ENCODE results near the gene ZNF605.
"Not testable (repeated sequence)": the region's sequence is repeated elsewhere in the genome, so short reads cannot be mapped to it uniquely, and the experiment has no call there.

The ZNF605 gene

GRCh38 chr12:132956011-132956788 lies at the start of gene ZNF605:
ZNF605 (minus strand) TSS chr12:132956306; CDS start chr12:132945635, 10,671 bp downstream.
- Histone ChIP-seq H3K4me1 (ENCODE audit: control insufficient read depth, insufficient read depth, low read length) (no peaks in the 10 kb centered on the region), H3K27ac (ENCODE audit: low read depth, low read length) (no peak within 1 kb of the TSS), H3K9me3 (ENCODE audit: control insufficient read depth, insufficient read depth, low read depth, low read length) (peaks cover 58% of the 10 kb centered on the region), H3K27me3 (ENCODE audit: control insufficient read depth, insufficient read depth, low read length) (no peaks in the 10 kb centered on the region), H3K4me3 (ENCODE audit: low read depth, low read length) (peak within 1 kb of the TSS; percentile 59), H3K36me3 (ENCODE audit: control insufficient read depth, insufficient read depth, low read length) (no peaks in the 10 kb centered on the region), H3K9ac (ENCODE audit: low read length) (peak within 1 kb of the TSS; percentile 64)

GRCh38 chr12:132998741-132999140 lies 42.6 kb upstream of the ZNF605 start:
- H3K4me3 ChIP-seq (ENCODE audit: low read depth, low read length): no peak overlapping the region
- no peak overlapping the region for H3K9ac ChIP-seq (ENCODE audit: low read length)
- no peak overlapping the region for H3K27ac ChIP-seq (ENCODE audit: low read depth, low read length)
- no peaks in the 10 kb centered on the region for H3K27me3 ChIP-seq (ENCODE audit: control insufficient read depth, insufficient read depth, low read length)
- H3K9me3 ChIP-seq (ENCODE audit: control insufficient read depth, insufficient read depth, low read depth, low read length): peaks cover 91% of the 10 kb centered on the region
- H3K4me1 ChIP-seq (ENCODE audit: control insufficient read depth, insufficient read depth, low read length): no peaks in the 10 kb centered on the region
- H3K36me3 ChIP-seq (ENCODE audit: control insufficient read depth, insufficient read depth, low read length): peaks cover 4% of the 10 kb centered on the region; the same call in 1 of the 2 replicates

- peaks cover 9% of the 10 kb centered on the region for H3K36me3 ChIP-seq (ENCODE audit: control insufficient read depth, insufficient read depth, low read length)
- H3K9ac ChIP-seq (ENCODE audit: low read length): peak overlapping the region; percentile 85
- peak overlapping the region; percentile 7; the same call in 1 of the 2 replicates for H3K27ac ChIP-seq (ENCODE audit: low read depth, low read length)
- H3K27me3 ChIP-seq (ENCODE audit: control insufficient read depth, insufficient read depth, low read length): no peaks in the 10 kb centered on the region
- no peaks in the 10 kb centered on the region for H3K4me1 ChIP-seq (ENCODE audit: control insufficient read depth, insufficient read depth, low read length)
- peak overlapping the region; percentile 95 for H3K4me3 ChIP-seq (ENCODE audit: low read depth, low read length)
- H3K9me3 ChIP-seq (ENCODE audit: control insufficient read depth, insufficient read depth, low read depth, low read length): peaks cover 62% of the 10 kb centered on the region
Observed at GRCh38 chr12:132986885-132987225, 30.7 kb upstream of the ZNF605 start.

- Histone ChIP-seq H3K36me3 (ENCODE audit: control insufficient read depth, insufficient read depth, low read length) (peaks cover 9% of the 10 kb centered on the region), H3K4me1 (ENCODE audit: control insufficient read depth, insufficient read depth, low read length) (no peaks in the 10 kb centered on the region), H3K27ac (ENCODE audit: low read depth, low read length) (peak within 1 kb of the TSS; percentile 7; the same call in 1 of the 2 replicates), H3K27me3 (ENCODE audit: control insufficient read depth, insufficient read depth, low read length) (no peaks in the 10 kb centered on the region), H3K9me3 (ENCODE audit: control insufficient read depth, insufficient read depth, low read depth, low read length) (peaks cover 65% of the 10 kb centered on the region), H3K4me3 (ENCODE audit: low read depth, low read length) (peak within 1 kb of the TSS; percentile 95), H3K9ac (ENCODE audit: low read length) (peak within 1 kb of the TSS; percentile 85)
Observed at GRCh38 chr12:132986001-132986884, 30.1 kb upstream of the ZNF605 start, which contains the start of gene ZNF26. ZNF26 (plus strand) TSS chr12:132986367; CDS start chr12:132986841, 474 bp downstream.

GRCh38 chr12:132976870-132977269 lies 20.8 kb upstream of the ZNF605 start:
- H3K9ac ChIP-seq (ENCODE audit: low read length); H3K4me1 ChIP-seq (ENCODE audit: control insufficient read depth, insufficient read depth, low read length); H3K36me3 ChIP-seq (ENCODE audit: control insufficient read depth, insufficient read depth, low read length); H3K4me3 ChIP-seq (ENCODE audit: low read depth, low read length); H3K27ac ChIP-seq (ENCODE audit: low read depth, low read length); H3K27me3 ChIP-seq (ENCODE audit: control insufficient read depth, insufficient read depth, low read length): not testable (repeated sequence)
- H3K9me3 ChIP-seq (ENCODE audit: control insufficient read depth, insufficient read depth, low read depth, low read length): peaks cover 76% of the 10 kb centered on the region

GRCh38 chr12:132972374-132972773 lies 16.3 kb upstream of the ZNF605 start:
- no peak overlapping the region for H3K9ac ChIP-seq (ENCODE audit: low read length)
- peaks cover 72% of the 10 kb centered on the region for H3K9me3 ChIP-seq (ENCODE audit: control insufficient read depth, insufficient read depth, low read depth, low read length)
- no peaks in the 10 kb centered on the region for H3K36me3 ChIP-seq (ENCODE audit: control insufficient read depth, insufficient read depth, low read length)
- no peak overlapping the region for H3K27ac ChIP-seq (ENCODE audit: low read depth, low read length)
- no peaks in the 10 kb centered on the region for H3K4me1 ChIP-seq (ENCODE audit: control insufficient read depth, insufficient read depth, low read length)
- no peak overlapping the region for H3K4me3 ChIP-seq (ENCODE audit: low read depth, low read length)
- no peaks in the 10 kb centered on the region for H3K27me3 ChIP-seq (ENCODE audit: control insufficient read depth, insufficient read depth, low read length)

GRCh38 chr12:132967736-132968135 lies 11.6 kb upstream of the ZNF605 start:
- Histone ChIP-seq H3K36me3 (ENCODE audit: control insufficient read depth, insufficient read depth, low read length) (no peaks in the 10 kb centered on the region), H3K9me3 (ENCODE audit: control insufficient read depth, insufficient read depth, low read depth, low read length) (peaks cover 70% of the 10 kb centered on the region)

GRCh38 chr12:132966676-132967415 lies 10.7 kb upstream of the ZNF605 start:
- Histone ChIP-seq H3K9me3 (ENCODE audit: control insufficient read depth, insufficient read depth, low read depth, low read length) (peaks cover 62% of the 10 kb centered on the region), H3K4me1 (ENCODE audit: control insufficient read depth, insufficient read depth, low read length) (no peaks in the 10 kb centered on the region), H3K27ac (ENCODE audit: low read depth, low read length) (no peak overlapping the region), H3K9ac (ENCODE audit: low read length) (no peak overlapping the region), H3K27me3 (ENCODE audit: control insufficient read depth, insufficient read depth, low read length) (no peaks in the 10 kb centered on the region), H3K36me3 (ENCODE audit: control insufficient read depth, insufficient read depth, low read length) (no peaks in the 10 kb centered on the region), H3K4me3 (ENCODE audit: low read depth, low read length) (no peak overlapping the region)

More at GRCh38 chr12:132967736-132968135, 11.6 kb upstream of the ZNF605 start:
- Histone ChIP-seq H3K27ac (ENCODE audit: low read depth, low read length) (no peak overlapping the region), H3K4me1 (ENCODE audit: control insufficient read depth, insufficient read depth, low read length) (no peaks in the 10 kb centered on the region), H3K9ac (ENCODE audit: low read length) (no peak overlapping the region), H3K27me3 (ENCODE audit: control insufficient read depth, insufficient read depth, low read length) (no peaks in the 10 kb centered on the region), H3K4me3 (ENCODE audit: low read depth, low read length) (no peak overlapping the region)

- Histone ChIP-seq H3K27me3 (ENCODE audit: control insufficient read depth, insufficient read depth, low read length) (no peaks in the 10 kb centered on the region), H3K4me1 (ENCODE audit: control insufficient read depth, insufficient read depth, low read length) (no peaks in the 10 kb centered on the region), H3K9ac (ENCODE audit: low read length) (no peak overlapping the region), H3K27ac (ENCODE audit: low read depth, low read length) (no peak overlapping the region), H3K4me3 (ENCODE audit: low read depth, low read length) (no peak overlapping the region), H3K36me3 (ENCODE audit: control insufficient read depth, insufficient read depth, low read length) (no peaks in the 10 kb centered on the region), H3K9me3 (ENCODE audit: control insufficient read depth, insufficient read depth, low read depth, low read length) (peaks cover 63% of the 10 kb centered on the region)
Observed at GRCh38 chr12:132965796-132966195, 9.7 kb upstream of the ZNF605 start.

GRCh38 chr12:132963947-132964346 lies 7.8 kb upstream of the ZNF605 start:
- peaks cover 60% of the 10 kb centered on the region for H3K9me3 ChIP-seq (ENCODE audit: control insufficient read depth, insufficient read depth, low read depth, low read length)
- not testable (repeated sequence) for H3K36me3 ChIP-seq (ENCODE audit: control insufficient read depth, insufficient read depth, low read length); H3K27me3 ChIP-seq (ENCODE audit: control insufficient read depth, insufficient read depth, low read length); H3K9ac ChIP-seq (ENCODE audit: low read length); H3K4me3 ChIP-seq (ENCODE audit: low read depth, low read length); H3K4me1 ChIP-seq (ENCODE audit: control insufficient read depth, insufficient read depth, low read length); H3K27ac ChIP-seq (ENCODE audit: low read depth, low read length)
